Common myeloid progenitor, CD34-positive (primary cell): ENCODE data around the gene PSMD3.

Experiments used
- CTCF ChIA-PET: fragments of 350-600 bp; sonication (Branson Sonifier 250); formaldehyde crosslinking; loops from one replicate; lab custom pipeline; 2021; ENCODE audit warnings: antibody characterized with exemption; lab: Charles Lee
- POLR2A ChIA-PET: fragments of 350-600 bp; sonication (Branson Sonifier 250); formaldehyde crosslinking; loops from one replicate; lab custom pipeline; 2021; ENCODE audit warnings: antibody characterized with exemption; lab: Charles Lee
- DNase-seq, 3 donors: peaks; one replicate each; pipeline versions ENCODE4 v3.0.0 to v3.0.0-alpha.2; 2013
- H3K27ac ChIP-seq, 2 experiments: 1 replicate in 1 of 2; 2 replicates in 1 of 2; pipeline ENCODE4 v1.7.0; 2013; ENCODE audit warnings: inconsistent platforms in 2 of 2, low read length in 2 of 2, mild to moderate bottlenecking in 2 of 2, low read depth in 1 of 2, moderate library complexity in 1 of 2; ENCODE audit not compliant: severe bottlenecking in 2 of 2, insufficient read depth in 1 of 2, poor library complexity in 1 of 2
- H3K27me3 ChIP-seq, 5 experiments: replicated peaks in 2 of 5; 1 replicate in 3 of 5; 2 replicates in 2 of 5; pipeline versions ENCODE4 v1.6.1 to v1.7.0; 2013; ENCODE audit warnings: low read length in 4 of 5, mild to moderate bottlenecking in 2 of 5, moderate library complexity in 2 of 5, inconsistent platforms in 1 of 5; ENCODE audit not compliant: insufficient read depth in 5 of 5, control insufficient read depth in 4 of 5
- H3K36me3 ChIP-seq, 4 experiments: 1 replicate in 2 of 4; 2 replicates in 2 of 4; pipeline versions ENCODE4 v1.6.1 to v1.7.0; 2013; ENCODE audit warnings: low read length in 3 of 4, control low read depth in 1 of 4, mild to moderate bottlenecking in 1 of 4; ENCODE audit not compliant: control insufficient read depth in 4 of 4, insufficient read depth in 4 of 4
- H3K4me1 ChIP-seq, 4 experiments: 1 replicate in 3 of 4; 2 replicates in 1 of 4; pipeline versions ENCODE4 v1.6.1 to v1.7.1; 2013; ENCODE audit warnings: low read length in 3 of 4, mild to moderate bottlenecking in 3 of 4, control low read depth in 1 of 4, inconsistent platforms in 1 of 4, moderate library complexity in 1 of 4; ENCODE audit not compliant: control insufficient read depth in 4 of 4, insufficient read depth in 4 of 4; ENCODE audit errors: control extremely low read depth in 1 of 4
- H3K4me3 ChIP-seq, 7 experiments: 1 replicate in 4 of 7; 2 replicates in 3 of 7; pipeline versions ENCODE4 v1.5.1 to v1.7.0; 2013; ENCODE audit warnings: mild to moderate bottlenecking in 7 of 7, low read length in 6 of 7, moderate library complexity in 6 of 7, inconsistent platforms in 2 of 7, low read depth in 2 of 7, control low read depth in 1 of 7; ENCODE audit not compliant: insufficient read depth in 4 of 7, control insufficient read depth in 1 of 7; ENCODE audit errors: extremely low read depth in 1 of 7
- H3K9me3 ChIP-seq, 5 experiments: 1 replicate in 4 of 5; 2 replicates in 1 of 5; pipeline versions ENCODE4 v1.6.1 to v1.7.1; 2013; ENCODE audit warnings: low read length in 4 of 5, mild to moderate bottlenecking in 2 of 5, inconsistent platforms in 1 of 5, low read depth in 1 of 5, moderate library complexity in 1 of 5; ENCODE audit not compliant: control insufficient read depth in 4 of 5, insufficient read depth in 2 of 5; ENCODE audit errors: control extremely low read depth in 1 of 5
- WGBS: methylation state at CpG from one replicate; pipeline ENCODE4 v1.1.5; 2013; ENCODE audit not compliant: insufficient coverage; 5-methylcytosine and 5-hydroxymethylcytosine counted together

The PSMD3 gene

DNA sequence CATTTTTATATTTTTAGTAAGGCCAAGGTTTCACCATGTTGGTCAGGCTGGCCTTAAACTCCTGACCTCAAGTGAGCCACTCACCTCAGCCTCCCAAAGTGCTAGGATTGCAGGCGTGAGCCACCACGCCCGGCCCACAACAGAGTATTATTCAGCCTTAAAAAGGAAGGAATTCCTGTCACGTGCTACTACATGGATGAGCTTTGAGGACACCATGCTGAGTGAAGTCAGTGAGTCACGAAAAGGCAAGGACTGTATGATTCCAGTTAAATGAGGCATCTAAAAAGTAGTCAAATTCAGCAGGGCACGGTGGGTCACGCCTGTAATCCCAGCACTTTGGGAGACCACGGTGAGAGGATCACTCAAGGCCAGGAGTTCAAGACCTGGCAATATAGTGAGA is 44.3 kb downstream of the PSMD3 start:
- H3K9me3 ChIP-seq = no peaks in the 10 kb centered on the region
- CTCF ChIA-PET = interaction anchor here (1.6 to 6.9 kb wide), 8 partner anchors 11 to 152 kb away, joined by 5 to 113 read pairs (median 10); partner anchors contain the start of gene CSF3
- DNase-seq = no peak
- POLR2A ChIA-PET = no interaction called here
- WGBS = 95% methylated on average over 8 of the region's 8 CpGs
- no peak overlapping the region for H3K27ac ChIP-seq
- H3K27me3 ChIP-seq = no peaks in the 10 kb centered on the region
- peaks cover 0 to 6% (median 0%) of the 10 kb centered on the region in 4 experiments for H3K4me1 ChIP-seq
- peaks cover 10 to 83% (median 65%) of the 10 kb centered on the region in 4 experiments for H3K36me3 ChIP-seq
- H3K4me3 ChIP-seq = no peak overlapping the region

GRCh38 chr17:40025559-40025958 is 45.0 kb downstream of the PSMD3 start:
- ChIA-PET POLR2A (no interaction called here), CTCF (interaction anchor here (0.8 to 6.9 kb wide), 11 partner anchors 12 to 153 kb away, joined by 3 to 113 read pairs (median 8); partner anchors contain the start of gene CSF3)
- peaks cover 10 to 80% (median 64%) of the 10 kb centered on the region in 4 experiments for H3K36me3 ChIP-seq
- 100% methylated on average over 2 of the region's 2 CpGs for WGBS
- H3K4me3 ChIP-seq = no peak overlapping the region
- peaks cover 0 to 6% (median 0%) of the 10 kb centered on the region in 4 experiments for H3K4me1 ChIP-seq
- no peak overlapping the region for H3K27ac ChIP-seq
- no peak for DNase-seq
- no peaks in the 10 kb centered on the region for H3K9me3 ChIP-seq
- H3K27me3 ChIP-seq = no peaks in the 10 kb centered on the region

DNA sequence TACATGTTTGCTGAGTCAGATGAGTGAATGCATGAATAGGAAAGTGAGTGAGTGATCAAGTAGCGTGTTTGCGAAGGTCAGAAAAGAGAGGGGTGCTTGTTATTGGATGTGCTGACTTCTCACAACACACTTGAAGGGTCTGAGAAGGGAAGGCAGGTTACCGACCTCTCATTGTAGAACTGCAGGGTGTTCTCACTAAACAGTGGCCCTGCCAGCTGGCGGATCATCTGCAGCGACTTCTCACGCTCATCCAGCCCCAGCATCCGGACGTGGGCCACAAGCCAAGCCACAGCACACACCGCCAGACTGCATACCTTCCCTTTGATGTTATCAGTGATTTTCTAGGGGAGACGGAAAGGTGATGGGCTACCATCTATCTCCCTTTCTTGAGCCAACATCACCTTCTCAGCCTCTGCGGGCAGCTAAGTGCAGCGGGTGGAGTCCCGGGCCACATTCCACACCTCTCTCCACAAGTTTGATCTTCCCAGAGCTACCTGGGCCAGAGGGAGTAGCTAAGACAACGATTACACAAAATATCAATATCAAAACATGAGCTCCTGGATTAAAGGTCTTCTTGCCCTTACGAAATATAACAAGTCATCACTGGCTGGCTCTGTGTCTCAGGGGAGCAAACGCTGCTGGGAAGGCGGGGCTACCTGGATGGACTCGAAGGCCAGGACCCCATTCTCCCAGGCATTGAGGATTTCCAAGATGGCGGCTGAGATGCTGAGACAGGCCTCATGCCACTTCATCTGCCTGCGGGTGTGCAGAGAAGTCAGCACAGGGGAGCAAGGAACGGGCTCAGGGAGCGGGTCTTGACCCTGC is 45.6 kb downstream of the PSMD3 start:
- ChIA-PET CTCF (interaction anchor here (0.8 to 6.9 kb wide), 18 partner anchors 11 to 171 kb away, joined by 3 to 113 read pairs (median 4); partner anchors contain the start of gene CSF3), POLR2A (no interaction called here)
- 96% methylated on average over 16 of the region's 22 CpGs for WGBS
- Histone ChIP-seq H3K36me3 (peaks cover 10 to 83% (median 66%) of the 10 kb centered on the region in 4 experiments), H3K9me3 (no peaks in the 10 kb centered on the region), H3K4me3 (no peak overlapping the region), H3K4me1 (peaks cover 0 to 6% (median 0%) of the 10 kb centered on the region in 4 experiments), H3K27ac (no peak overlapping the region), H3K27me3 (no peaks in the 10 kb centered on the region)
- no peak for DNase-seq

DNA sequence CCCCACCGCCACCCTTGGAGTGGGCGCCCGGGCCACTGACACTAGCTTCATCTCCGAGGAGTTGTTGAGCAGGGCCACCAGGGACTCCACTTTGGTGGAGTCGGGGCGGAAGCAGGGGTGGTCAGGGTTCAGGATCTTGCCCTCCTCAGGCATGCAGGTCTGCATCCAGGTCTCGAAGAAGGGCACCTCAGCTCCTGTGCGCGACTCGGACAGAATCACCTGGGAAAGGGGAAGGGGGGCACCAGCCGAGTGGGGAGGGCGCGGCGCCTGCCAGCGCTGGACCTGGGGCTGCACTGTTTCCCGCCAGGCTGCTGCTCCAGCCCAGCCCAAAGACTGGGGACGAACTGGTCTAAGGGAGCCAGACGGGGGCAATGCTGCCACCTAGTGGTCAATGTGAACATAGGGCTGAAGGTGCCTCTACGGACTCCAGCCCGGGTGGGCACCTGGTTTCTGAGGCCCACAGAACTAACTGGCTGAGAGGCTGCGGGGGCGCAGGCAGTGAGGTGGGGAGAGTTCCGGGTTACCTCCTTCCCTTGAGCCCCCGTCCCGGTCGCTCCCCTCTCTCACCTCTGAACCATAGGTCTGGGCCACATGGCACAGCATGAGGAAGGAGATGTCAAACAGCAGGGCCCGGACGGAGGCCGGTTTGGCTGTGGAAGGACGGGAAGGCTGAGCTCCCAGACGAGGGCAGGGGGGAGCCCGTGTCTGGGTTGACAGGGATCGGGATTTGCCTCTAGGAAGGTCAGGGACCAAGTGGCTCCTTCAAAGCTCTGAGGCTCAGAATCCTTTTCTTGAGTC is 46.4 kb downstream of the PSMD3 start:
- Histone ChIP-seq H3K27ac (no peak overlapping the region), H3K9me3 (no peaks in the 10 kb centered on the region), H3K4me1 (peaks cover 0 to 6% (median 0%) of the 10 kb centered on the region in 4 experiments), H3K4me3 (no peak overlapping the region), H3K36me3 (peaks cover 15 to 83% (median 66%) of the 10 kb centered on the region in 4 experiments), H3K27me3 (no peaks in the 10 kb centered on the region)
- peak; percentile 67 to 83 (median 75) for DNase-seq
- ChIA-PET CTCF (interaction anchor here (0.8 to 6.9 kb wide), 27 partner anchors 11 to 451 kb away, joined by 3 to 113 read pairs (median 4); partner anchors contain the start of gene CSF3), POLR2A (no interaction called here)
- 67% methylated on average over 23 of the region's 33 CpGs for WGBS

DNA sequence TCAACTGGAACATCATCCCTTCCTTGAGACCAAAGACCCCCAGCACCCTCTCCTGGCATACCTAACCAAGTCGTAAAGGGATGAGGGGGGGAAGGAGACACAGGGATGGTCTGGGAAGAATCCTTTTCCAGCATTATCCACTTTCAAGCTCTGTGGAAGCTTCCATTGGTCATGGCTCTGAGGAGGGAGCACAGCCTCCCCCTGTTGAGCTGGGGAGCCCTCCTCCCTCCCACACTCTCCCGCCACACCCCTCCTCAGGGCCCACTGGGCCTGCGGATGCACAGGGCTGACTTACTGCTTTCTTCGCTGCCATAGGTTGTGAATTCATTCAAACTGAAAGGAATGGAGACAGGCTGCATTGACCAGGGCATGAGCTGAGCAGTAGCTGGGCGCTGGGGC is 47.0 kb downstream of the PSMD3 start:
- POLR2A ChIA-PET = no interaction called here
- no peak overlapping the region for H3K4me3 ChIP-seq
- H3K36me3 ChIP-seq = peaks cover 15 to 83% (median 65%) of the 10 kb centered on the region in 4 experiments
- no peaks in the 10 kb centered on the region for H3K27me3 ChIP-seq
- peaks cover 0 to 6% (median 0%) of the 10 kb centered on the region in 4 experiments for H3K4me1 ChIP-seq
- DNase-seq = no peak
- CTCF ChIA-PET = interaction anchor here (0.8 to 6.9 kb wide), 17 partner anchors 10 to 451 kb away, joined by 3 to 113 read pairs (median 5); partner anchors contain the start of gene CSF3
- WGBS = 100% methylated on average over 1 of the region's 5 CpGs
- H3K27ac ChIP-seq = no peak overlapping the region
- no peaks in the 10 kb centered on the region for H3K9me3 ChIP-seq

DNA sequence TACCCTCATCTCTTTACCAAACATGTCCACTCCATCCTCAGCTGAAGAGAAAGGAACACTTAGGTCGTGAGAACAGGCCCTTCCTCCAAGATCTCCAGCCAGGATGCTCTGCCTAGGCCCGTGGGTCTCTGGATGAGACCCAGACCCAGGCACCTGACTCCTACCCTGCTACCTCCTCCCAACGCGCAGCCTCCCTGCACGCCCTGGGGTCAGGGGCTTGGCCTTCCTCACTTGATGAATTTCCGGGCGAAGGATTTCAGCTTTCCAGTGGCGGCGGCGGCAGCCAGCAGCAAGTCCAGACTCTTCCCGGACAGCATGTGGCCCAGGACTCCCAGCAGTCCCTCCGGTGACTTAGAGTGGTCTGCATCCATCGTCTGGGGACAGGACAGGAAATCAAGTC is 48.0 kb downstream of the PSMD3 start:
- H3K36me3 ChIP-seq = peaks cover 17 to 84% (median 66%) of the 10 kb centered on the region in 4 experiments
- POLR2A ChIA-PET = interaction anchor here (0.6 kb wide), 1 partner anchor 44 kb away, joined by 3 read pairs; no protein-coding TSS in a partner anchor
- DNase-seq = no peak
- peaks cover 0 to 2% (median 0%) of the 10 kb centered on the region in 4 experiments for H3K4me1 ChIP-seq
- no peaks in the 10 kb centered on the region for H3K9me3 ChIP-seq
- WGBS = 95% methylated on average over 10 of the region's 13 CpGs
- no peak overlapping the region for H3K27ac ChIP-seq
- H3K4me3 ChIP-seq = no peak overlapping the region
- CTCF ChIA-PET = interaction anchor here (0.9 to 6.9 kb wide), 7 partner anchors 9 to 140 kb away, joined by 3 to 113 read pairs (median 7); partner anchors contain the start of gene CSF3
- no peaks in the 10 kb centered on the region for H3K27me3 ChIP-seq
